Natural killer cell treated with Interleukin-12 subunit alpha and Interleukin-12 subunit beta and Interleukin-15 and Interleukin-18, amount 100 ng/mL, for 72 hours (primary cell): ENCODE data around the gene PTPRN2. TPM values are rescaled to one million over a fixed set of nuclear protein-coding genes. Genes with fewer than 3 reads are reported as not detected.
A peak's percentile ranks its signal among the peaks of the same experiment; 100 is the strongest.

Source experiments
- ATAC-seq, 2 donors: fragments of 150-1000 bp; cut with Tn5 transposase in 1 of 2; sonication (Bioruptor Pico), chemical (Tn5 transposase) in 1 of 2; 2 replicates each; pipeline ENCODE4 v1.10.0; 2021
- DNase-seq: peaks from one replicate; pipeline ENCODE4 v3.0.0; 2022; ENCODE audit warnings: low spot score
- H3K27ac Mint-ChIP-seq, 2 donors: 1 replicate in 1 of 2; 2 replicates in 1 of 2; pipeline ENCODE4 v1.8.0; 2022; ENCODE audit warnings: mixed read lengths in 2 of 2, mild to moderate bottlenecking in 1 of 2, moderate library complexity in 1 of 2
- H3K27me3 Mint-ChIP-seq, 2 donors: 1 replicate in 1 of 2; 2 replicates in 1 of 2; pipeline ENCODE4 v1.8.0; 2022; ENCODE audit warnings: mixed read lengths in 2 of 2
- H3K36me3 Mint-ChIP-seq: one replicate; pipeline ENCODE4 v1.8.0; 2022; ENCODE audit warnings: mixed read lengths
- H3K4me1 Mint-ChIP-seq, 2 donors: 1 replicate in 1 of 2; 2 replicates in 1 of 2; pipeline ENCODE4 v1.8.0; 2022; ENCODE audit warnings: low read depth in 2 of 2, mixed read lengths in 2 of 2, mild to moderate bottlenecking in 1 of 2
- H3K4me3 Mint-ChIP-seq: one replicate; pipeline ENCODE4 v1.8.0; 2022; ENCODE audit warnings: mixed read lengths
- H3K9me3 Mint-ChIP-seq: 2 replicates; pipeline ENCODE4 v1.8.0; 2022; ENCODE audit warnings: mixed read lengths
- total RNA-seq, 2 donors: library from RNA; stranded (reverse); gene quantifications; one replicate each; pipeline ENCODE4 v1.2.3, GENCODE V29; 2022

PTPRN2 gene
- total RNA-seq, 2 donors from 2014 or later, result 0.17 to 0.74 TPM

DNA sequence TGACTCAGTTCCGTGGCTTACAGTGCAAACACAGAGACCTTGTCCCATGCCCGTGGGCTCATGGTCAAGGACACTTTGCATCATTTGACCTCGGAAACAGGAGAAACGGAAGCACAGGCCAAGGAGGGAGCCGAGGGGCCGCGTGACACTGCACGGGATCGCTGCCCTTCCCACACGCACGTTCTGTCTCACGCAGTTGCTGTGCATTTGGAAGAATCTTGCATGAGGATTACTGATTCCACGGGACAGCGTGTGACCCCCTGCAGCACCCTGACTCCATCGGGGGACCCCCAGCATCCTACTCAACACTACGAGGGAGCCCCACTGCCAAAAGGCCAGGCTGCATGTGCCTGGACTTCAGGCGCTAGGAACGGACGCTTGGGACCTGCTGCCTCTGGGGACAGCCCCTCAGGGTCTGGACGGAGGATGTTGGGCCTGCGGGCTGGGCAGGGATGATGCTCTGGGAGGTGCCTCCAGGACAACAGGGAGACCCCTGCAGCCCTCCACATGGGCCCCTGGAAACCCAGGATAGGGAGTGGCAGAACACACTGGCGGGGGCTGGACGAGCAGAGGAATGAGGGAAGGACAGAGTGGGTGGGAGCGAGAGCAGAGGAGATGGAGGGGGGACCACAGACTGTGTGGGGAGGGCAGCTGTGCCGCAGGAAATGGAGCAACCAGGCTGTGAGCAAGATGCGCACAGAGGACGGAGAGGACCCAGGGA is 1028.6 kb downstream of the PTPRN2 start:
- Mint-ChIP-seq H3K9me3 (no peaks in the 10 kb centered on the region), H3K4me3 (no peak overlapping the region), H3K27ac (no peak overlapping the region), H3K27me3 (no peaks in the 10 kb centered on the region), H3K4me1 (no peaks in the 10 kb centered on the region), H3K36me3 (no peaks in the 10 kb centered on the region)
- DNase-seq, result peak; percentile 44
- no peak for ATAC-seq

DNA sequence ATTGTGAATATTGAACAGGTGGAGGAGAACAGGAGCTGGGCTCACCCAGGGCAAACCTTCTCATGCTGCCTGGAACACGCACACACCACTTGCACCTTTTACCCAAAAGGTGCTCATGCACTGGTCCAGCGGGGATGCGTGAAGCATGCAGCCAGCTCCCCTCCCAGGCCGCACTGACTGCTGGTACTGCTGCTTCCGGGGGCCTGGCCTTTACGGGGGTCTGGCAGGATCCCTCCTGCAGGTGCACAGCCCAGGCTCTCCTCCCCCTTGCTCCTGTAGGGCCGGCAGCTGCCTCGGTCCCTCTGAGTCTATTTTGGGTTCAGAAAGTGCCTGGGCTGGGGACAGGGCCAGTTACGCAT is 1029.1 kb downstream of the PTPRN2 start:
- Mint-ChIP-seq H3K4me1 (no peaks in the 10 kb centered on the region), H3K27me3 (no peaks in the 10 kb centered on the region), H3K27ac (no peak overlapping the region), H3K4me3 (no peak overlapping the region), H3K36me3 (no peaks in the 10 kb centered on the region), H3K9me3 (no peaks in the 10 kb centered on the region)
- DNase-seq (peak; percentile 44), ATAC-seq (no peak)

DNA sequence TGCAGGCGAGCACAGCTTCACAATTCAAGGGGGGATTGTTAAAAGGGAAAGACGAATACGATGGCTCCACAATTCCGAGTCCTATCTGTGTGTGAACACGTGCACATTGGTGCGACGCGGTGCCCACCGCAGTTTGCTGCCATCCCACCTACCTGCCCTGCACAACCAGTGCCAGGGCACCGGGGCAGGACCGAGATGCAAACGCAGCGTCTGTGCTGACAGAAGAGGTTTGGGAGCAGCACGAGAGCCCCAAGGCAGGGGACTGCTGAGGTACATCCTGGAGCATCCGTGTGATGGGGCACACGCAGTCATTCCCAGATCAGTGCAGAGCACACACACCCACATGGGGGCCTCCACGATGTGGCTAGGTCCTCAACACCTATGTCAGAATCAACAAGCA is 1029.6 kb downstream of the PTPRN2 start:
- no peaks in the 10 kb centered on the region for H3K27me3 Mint-ChIP-seq
- no peak overlapping the region for H3K27ac Mint-ChIP-seq
- no peak overlapping the region for H3K4me3 Mint-ChIP-seq
- ATAC-seq (no peak), DNase-seq (peak; percentile 60)
- no peaks in the 10 kb centered on the region for H3K9me3 Mint-ChIP-seq
- no peaks in the 10 kb centered on the region for H3K36me3 Mint-ChIP-seq
- no peaks in the 10 kb centered on the region for H3K4me1 Mint-ChIP-seq

DNA sequence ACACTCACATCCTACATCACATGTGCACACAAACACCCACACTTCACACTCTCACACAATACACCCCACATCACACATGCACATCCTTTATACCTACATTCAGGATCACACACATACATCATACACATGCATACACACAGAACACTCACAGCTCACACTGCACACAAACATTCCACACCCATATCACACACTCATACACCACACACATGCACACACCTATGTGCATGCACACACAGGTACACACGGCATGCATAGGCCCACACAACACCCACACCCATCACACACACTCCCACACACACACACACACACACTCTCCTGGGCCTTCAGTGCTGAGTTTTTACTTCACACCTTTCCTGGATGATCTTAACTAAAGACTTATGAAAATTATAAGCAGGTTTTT is 1030.4 kb downstream of the PTPRN2 start:
- Mint-ChIP-seq H3K4me1 (no peaks in the 10 kb centered on the region), H3K4me3 (no peak overlapping the region), H3K27ac (no peak overlapping the region), H3K9me3 (no peaks in the 10 kb centered on the region), H3K36me3 (no peaks in the 10 kb centered on the region), H3K27me3 (no peaks in the 10 kb centered on the region)
- DNase-seq (no peak), ATAC-seq (no peak)

DNA sequence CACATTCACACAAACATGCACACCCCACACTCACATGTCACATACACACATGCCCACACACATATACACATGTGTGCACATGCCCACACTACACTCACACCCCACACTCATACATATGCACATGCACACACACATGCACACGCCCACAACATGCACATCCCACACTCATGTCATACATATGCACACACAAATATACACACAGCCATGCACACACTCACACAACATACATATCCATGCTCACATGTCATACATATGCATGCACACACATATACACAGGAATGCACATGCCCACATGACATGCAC is 1031.0 kb downstream of the PTPRN2 start:
- Mint-ChIP-seq H3K4me3 (no peak overlapping the region), H3K27ac (no peak overlapping the region), H3K4me1 (peaks cover 0 to 3% of the 10 kb centered on the region in 2 donors), H3K27me3 (no peaks in the 10 kb centered on the region), H3K36me3 (no peaks in the 10 kb centered on the region), H3K9me3 (no peaks in the 10 kb centered on the region)
- DNase-seq, result peak; percentile 20
- ATAC-seq, result no peak

DNA sequence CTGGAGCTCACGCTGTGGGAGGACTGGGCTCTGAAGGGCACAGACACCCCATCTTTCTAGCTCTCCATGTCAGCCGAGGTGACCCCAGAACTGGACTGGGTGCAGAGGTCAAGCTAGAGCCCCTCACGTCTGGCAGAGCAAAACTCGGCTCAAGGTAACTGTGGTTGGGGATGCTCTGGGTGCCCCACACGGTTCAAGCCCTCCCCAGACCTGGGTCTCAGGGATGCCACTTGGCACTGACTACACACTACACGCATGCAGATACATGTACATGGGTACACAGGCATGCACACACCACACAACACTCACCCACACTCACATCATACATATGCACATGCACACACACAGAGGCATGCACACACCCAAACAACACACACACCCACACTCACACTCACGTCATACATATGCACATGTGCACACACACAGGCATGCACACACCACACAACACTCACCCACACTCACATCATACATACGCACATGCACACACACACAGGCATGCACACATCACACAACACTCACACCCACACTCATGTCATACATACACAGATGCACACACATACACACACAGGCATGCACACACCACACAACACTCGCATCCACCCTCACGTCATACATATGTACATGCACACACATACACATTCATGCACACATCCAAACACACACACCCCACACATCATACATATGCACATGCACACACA is 1031.5 kb downstream of the PTPRN2 start:
- DNase-seq (peak; percentile 38), ATAC-seq (no peak)
- no peak overlapping the region for H3K27ac Mint-ChIP-seq
- H3K9me3 Mint-ChIP-seq, result no peaks in the 10 kb centered on the region
- H3K4me3 Mint-ChIP-seq, result no peak overlapping the region
- peaks cover 0 to 3% of the 10 kb centered on the region in 2 donors for H3K4me1 Mint-ChIP-seq
- no peaks in the 10 kb centered on the region for H3K36me3 Mint-ChIP-seq
- H3K27me3 Mint-ChIP-seq, result no peaks in the 10 kb centered on the region

DNA sequence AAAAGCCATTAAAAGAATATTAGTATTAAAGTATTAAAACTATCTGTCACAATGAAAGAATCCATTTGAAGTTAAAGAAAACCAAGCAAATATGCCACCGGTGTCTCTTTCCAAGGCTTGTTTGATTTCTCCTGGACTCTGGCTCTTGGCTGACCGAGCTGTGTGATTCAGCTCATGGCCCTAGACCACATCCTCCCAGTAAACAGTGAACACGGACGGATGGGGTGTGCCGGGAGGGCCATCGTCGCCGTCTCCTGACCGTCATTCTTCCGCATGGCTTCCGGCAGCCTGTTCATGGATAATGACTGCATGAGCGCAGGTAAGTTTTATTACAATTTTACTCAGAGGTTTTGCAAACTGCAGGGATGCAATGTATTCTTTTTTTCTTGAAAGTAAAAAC is 1032.3 kb downstream of the PTPRN2 start:
- H3K27ac Mint-ChIP-seq, result no peak overlapping the region
- no peaks in the 10 kb centered on the region for H3K27me3 Mint-ChIP-seq
- peaks cover 0 to 3% of the 10 kb centered on the region in 2 donors for H3K4me1 Mint-ChIP-seq
- ATAC-seq (no peak), DNase-seq (no peak)
- H3K36me3 Mint-ChIP-seq, result no peaks in the 10 kb centered on the region
- no peaks in the 10 kb centered on the region for H3K9me3 Mint-ChIP-seq
- no peak overlapping the region for H3K4me3 Mint-ChIP-seq

DNA sequence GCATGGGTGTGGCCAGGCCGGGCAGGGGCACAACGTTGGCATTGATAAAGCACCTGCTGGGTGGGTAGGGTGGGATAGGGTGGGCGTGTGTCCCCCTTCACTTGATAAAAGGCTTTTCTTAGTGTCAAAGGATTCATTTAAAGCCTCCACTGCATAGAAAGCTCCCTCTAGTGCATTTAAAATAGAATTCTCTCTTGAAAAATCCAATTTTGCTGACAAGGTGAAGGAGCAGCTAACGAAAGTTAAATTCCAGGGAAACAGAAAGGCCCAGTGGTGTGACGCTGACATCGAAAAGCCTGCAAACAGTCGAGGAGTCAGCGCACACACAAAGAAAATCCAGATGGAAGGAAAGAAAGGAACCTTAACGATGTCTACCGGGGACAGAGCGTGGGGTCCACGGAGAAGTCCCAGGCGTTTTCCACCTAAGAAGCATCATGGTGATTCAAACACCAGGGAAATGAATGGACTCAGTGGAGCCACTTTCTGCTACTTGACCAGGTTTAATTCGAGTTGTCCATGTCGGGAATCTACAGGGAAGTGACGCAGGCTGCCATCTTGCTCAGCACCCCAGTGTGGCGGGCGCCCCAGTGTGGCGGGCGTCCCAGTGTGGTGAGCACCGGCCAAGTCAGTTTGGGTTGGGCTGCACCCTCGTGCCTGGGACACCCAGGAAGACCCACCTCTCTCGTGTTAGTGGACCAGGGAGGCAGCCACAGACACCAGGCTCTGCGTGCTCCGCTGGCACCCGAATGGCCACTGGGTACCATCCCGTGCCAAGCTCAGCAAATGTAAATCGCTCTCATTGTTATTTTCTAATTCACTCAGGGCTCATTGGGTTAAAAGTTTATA is 1033.0 kb downstream of the PTPRN2 start:
- Mint-ChIP-seq H3K4me3 (no peak overlapping the region), H3K36me3 (no peaks in the 10 kb centered on the region), H3K27me3 (no peaks in the 10 kb centered on the region), H3K27ac (no peak overlapping the region), H3K9me3 (no peaks in the 10 kb centered on the region), H3K4me1 (peaks cover 0 to 6% of the 10 kb centered on the region in 2 donors)
- DNase-seq (peak; percentile 39), ATAC-seq (no peak)

DNA sequence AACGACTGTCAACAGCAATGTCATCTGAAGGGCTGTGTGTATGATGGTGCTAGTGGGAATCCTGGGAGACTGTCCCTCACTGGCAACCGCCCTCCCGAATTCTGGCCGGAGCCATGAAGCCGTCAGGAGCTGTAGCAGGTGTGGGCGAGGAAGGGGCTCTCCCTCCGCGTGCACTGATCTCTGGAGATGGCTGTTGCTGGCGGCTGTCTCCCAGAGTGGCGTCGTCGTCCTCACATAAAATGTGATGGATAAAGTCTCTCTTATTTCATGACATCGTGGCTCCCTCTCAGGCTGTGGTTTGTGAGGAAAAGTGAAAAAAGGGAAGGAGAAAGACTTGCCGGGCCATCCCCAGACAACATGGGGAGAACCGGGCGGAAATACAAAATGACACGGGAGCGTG is 1034.4 kb downstream of the PTPRN2 start:
- H3K4me3 Mint-ChIP-seq, result no peak overlapping the region
- ATAC-seq (no peak), DNase-seq (peak; percentile 26)
- H3K36me3 Mint-ChIP-seq, result no peaks in the 10 kb centered on the region
- no peaks in the 10 kb centered on the region for H3K27me3 Mint-ChIP-seq
- H3K27ac Mint-ChIP-seq, result no peak overlapping the region
- no peaks in the 10 kb centered on the region for H3K9me3 Mint-ChIP-seq
- peaks cover 0 to 7% of the 10 kb centered on the region in 2 donors for H3K4me1 Mint-ChIP-seq

DNA sequence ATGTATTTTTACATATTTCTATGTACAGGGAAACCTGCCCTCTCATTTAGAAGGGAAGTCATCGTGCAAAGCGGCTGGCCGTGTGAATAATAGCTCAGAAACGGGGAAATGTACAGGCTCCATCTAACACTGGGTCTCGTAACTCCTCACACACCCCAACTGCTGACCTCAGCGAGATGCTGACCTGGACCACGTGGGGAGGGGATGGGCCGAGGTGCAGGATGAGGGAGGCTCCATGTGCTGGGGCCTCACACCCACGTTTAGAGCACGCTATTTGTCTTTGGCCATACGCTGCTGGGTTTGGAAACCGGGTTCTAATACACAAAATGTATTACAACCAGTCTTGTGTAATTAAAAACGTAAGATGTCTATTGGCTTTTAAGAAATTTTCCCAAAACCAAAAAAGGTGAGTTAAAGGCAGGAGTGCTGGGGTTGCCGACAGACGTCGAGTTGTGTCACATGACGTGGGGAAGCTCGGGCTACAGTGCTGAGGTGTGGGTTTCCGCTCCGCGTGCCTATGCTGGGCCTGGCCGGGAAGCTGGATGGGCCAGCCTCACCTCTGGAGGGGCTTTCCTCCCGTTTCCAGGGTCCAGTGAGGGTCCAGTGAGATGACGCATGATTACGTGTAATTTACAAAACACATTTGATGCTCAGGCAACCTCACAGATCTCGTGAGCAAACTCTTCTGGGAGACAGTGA is 1035.2 kb downstream of the PTPRN2 start:
- Mint-ChIP-seq H3K36me3 (no peaks in the 10 kb centered on the region), H3K4me1 (peaks cover 0 to 7% of the 10 kb centered on the region in 2 donors), H3K27ac (no peak overlapping the region), H3K9me3 (no peaks in the 10 kb centered on the region), H3K4me3 (no peak overlapping the region), H3K27me3 (no peaks in the 10 kb centered on the region)
- peak; percentile 37 for DNase-seq
- no peak for ATAC-seq

DNA sequence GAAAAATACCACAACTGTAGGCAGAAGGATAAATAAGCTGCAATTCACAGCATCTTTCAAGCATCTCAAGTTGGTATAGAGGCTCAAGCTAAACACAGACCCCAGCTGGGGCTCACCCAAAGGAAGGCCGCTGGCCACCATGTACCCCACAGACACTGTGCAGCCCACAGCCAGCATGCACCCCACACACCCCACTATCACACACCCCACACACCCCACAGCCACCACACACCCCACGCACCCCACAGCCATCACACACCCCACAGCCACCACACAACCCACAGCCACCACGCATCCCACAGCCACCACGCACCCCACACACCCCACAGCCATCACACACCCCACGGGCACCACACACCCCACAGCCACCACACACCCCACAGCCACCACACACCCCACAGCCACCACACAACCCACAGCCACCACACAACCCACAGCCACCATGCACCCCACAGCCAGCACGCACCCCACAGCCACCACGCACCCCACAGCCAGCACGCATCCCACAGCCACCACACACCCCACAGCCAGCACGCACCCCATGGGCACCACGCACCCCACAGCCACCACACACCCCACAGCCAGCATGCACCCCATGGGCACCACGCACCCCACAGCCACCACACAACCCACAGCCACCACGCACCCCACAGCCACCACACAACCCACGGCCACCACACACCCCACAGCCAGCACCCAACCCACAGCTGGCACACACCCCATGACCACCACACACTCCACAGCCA is 1036.1 kb downstream of the PTPRN2 start:
- H3K4me1 Mint-ChIP-seq, result peaks cover 0 to 7% of the 10 kb centered on the region in 2 donors
- DNase-seq (peak; percentile 45), ATAC-seq (no peak)
- no peak overlapping the region for H3K27ac Mint-ChIP-seq
- H3K4me3 Mint-ChIP-seq, result no peak overlapping the region
- no peaks in the 10 kb centered on the region for H3K27me3 Mint-ChIP-seq
- H3K36me3 Mint-ChIP-seq, result no peaks in the 10 kb centered on the region
- H3K9me3 Mint-ChIP-seq, result no peaks in the 10 kb centered on the region

DNA sequence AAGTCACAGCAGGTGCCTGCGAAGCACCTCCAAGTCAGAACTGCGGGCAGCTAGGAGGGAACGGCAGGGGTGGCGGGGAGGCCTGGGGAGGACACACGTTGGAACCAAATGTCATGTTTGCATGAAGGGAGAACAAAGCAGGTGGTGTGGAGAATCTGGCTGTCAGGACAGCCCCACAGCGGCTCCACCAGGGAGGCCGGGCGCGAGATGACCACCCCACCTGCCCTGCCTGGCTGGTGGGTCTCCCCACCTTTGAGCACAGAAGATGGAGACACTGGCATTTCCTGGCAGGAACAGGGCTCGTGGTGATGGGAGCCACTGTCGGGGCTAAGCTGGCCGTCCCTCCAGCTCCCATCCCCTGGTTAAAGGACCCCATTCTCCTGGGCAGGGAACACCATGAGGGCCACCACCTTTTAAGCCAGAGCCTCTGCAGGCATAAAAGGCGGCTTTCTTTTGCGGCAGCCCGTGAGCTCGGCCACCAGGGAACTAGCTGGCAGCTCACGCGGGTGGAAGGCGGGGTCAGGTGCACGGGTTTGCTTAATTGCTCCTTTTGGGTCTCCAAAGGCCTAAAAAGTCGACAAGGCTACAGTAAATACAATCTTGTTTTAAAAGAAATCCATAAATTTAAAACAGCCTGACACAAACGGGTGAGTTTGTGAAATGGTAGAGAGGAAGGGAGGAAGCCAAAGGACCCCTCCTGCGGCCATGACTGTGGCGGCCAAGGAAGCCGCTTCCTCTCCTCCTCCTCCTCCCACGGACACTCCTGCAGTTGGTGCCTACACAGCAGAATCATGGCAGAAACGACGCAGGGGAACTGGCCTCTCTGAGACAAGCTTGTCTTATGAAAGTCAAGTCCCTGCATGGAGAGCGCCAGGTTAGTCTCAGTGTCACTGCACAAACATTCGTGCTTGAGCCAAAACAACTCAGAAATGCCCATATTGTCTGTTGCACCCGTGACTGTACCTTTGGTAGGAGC is 1037.0 kb downstream of the PTPRN2 start:
- H3K27me3 Mint-ChIP-seq, result no peaks in the 10 kb centered on the region
- DNase-seq (peak; percentile 37), ATAC-seq (no peak)
- peaks cover 0 to 7% of the 10 kb centered on the region in 2 donors for H3K4me1 Mint-ChIP-seq
- no peak overlapping the region for H3K27ac Mint-ChIP-seq
- H3K36me3 Mint-ChIP-seq, result no peaks in the 10 kb centered on the region
- no peak overlapping the region for H3K4me3 Mint-ChIP-seq
- H3K9me3 Mint-ChIP-seq, result no peaks in the 10 kb centered on the region
